Colon (tissue), 2 donors: ENCODE data around the gene MYO3A.

ENCODE experiments used
- FAIRE-seq: peaks from 2 replicates; lab custom pipeline; 2012; peaks lifted over from hg19 to GRCh38; lab: Jason Lieb, UNC
- donor health status: control.
- donor health status: control.

The MYO3A gene

GRCh38 chr10:26215935-26216584, 282.0 kb downstream of the MYO3A start:
- FAIRE-seq, result no peak

- no peak for FAIRE-seq
These were observed 282.8 kb downstream of the MYO3A start, which contains the start of gene GAD2 for GRCh38 chr10:26216585-26217395. Gene GAD2, plus strand, starts transcription at chr10:26216774. Its CDS starts 36 bp downstream, at chr10:26216810.

GRCh38 chr10:26217396-26218086, 283.5 kb downstream of the MYO3A start:
- FAIRE-seq, result no peak

- FAIRE-seq, result no peak
These were observed 285.6 kb downstream of the MYO3A start for GRCh38 chr10:26219676-26220075.

- FAIRE-seq, result no peak
These were observed 286.9 kb downstream of the MYO3A start for GRCh38 chr10:26220901-26221300.

- no peak for FAIRE-seq
These were observed 287.5 kb downstream of the MYO3A start for GRCh38 chr10:26221541-26221940.

- no peak for FAIRE-seq
These were observed 288.5 kb downstream of the MYO3A start for GRCh38 chr10:26222563-26222962.

GRCh38 chr10:26225322-26225721, 291.3 kb downstream of the MYO3A start:
- FAIRE-seq, result no peak

GRCh38 chr10:26227786-26228185, 293.8 kb downstream of the MYO3A start:
- FAIRE-seq, result no peak

GRCh38 chr10:26232174-26232573, 298.1 kb downstream of the MYO3A start:
- FAIRE-seq, result no peak

- FAIRE-seq, result no peak
These were observed 301.7 kb downstream of the MYO3A start for GRCh38 chr10:26235761-26236160.

- FAIRE-seq, result no peak
These were observed 304.3 kb downstream of the MYO3A start for GRCh38 chr10:26238378-26238777.

GRCh38 chr10:26242706-26243350, 308.8 kb downstream of the MYO3A start:
- no peak for FAIRE-seq

GRCh38 chr10:26243351-26243720, 309.3 kb downstream of the MYO3A start:
- FAIRE-seq, result no peak

GRCh38 chr10:26249681-26250080, 315.7 kb downstream of the MYO3A start:
- FAIRE-seq, result no peak

GRCh38 chr10:26251925-26252324, 317.9 kb downstream of the MYO3A start:
- FAIRE-seq, result no peak

GRCh38 chr10:26254616-26255015, 320.6 kb downstream of the MYO3A start:
- no peak for FAIRE-seq

GRCh38 chr10:26259341-26259740, 325.3 kb downstream of the MYO3A start:
- no peak for FAIRE-seq
